Measurements from ENCODE around the gene PALM3.

GRCh38 chr19:14072535-14073260, 10.8 kb upstream of the PALM3 start, which contains the start of gene MISP3:
- TF ChIP-seq, protein P1, sequence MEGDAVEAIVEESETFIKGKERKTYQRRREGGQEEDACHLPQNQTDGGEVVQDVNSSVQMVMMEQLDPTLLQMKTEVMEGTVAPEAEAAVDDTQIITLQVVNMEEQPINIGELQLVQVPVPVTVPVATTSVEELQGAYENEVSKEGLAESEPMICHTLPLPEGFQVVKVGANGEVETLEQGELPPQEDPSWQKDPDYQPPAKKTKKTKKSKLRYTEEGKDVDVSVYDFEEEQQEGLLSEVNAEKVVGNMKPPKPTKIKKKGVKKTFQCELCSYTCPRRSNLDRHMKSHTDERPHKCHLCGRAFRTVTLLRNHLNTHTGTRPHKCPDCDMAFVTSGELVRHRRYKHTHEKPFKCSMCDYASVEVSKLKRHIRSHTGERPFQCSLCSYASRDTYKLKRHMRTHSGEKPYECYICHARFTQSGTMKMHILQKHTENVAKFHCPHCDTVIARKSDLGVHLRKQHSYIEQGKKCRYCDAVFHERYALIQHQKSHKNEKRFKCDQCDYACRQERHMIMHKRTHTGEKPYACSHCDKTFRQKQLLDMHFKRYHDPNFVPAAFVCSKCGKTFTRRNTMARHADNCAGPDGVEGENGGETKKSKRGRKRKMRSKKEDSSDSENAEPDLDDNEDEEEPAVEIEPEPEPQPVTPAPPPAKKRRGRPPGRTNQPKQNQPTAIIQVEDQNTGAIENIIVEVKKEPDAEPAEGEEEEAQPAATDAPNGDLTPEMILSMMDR (IDR thresholded peaks at IDR 0.05 in 2 of 3, conservative IDR thresholded peaks at IDR 0.05 in 1 of 3; ENCODE audit: borderline replicate concordance in 1 of 3, insufficient read depth in 1 of 3, low read depth in 2 of 3, low read length in 2 of 3), result no peak
- no peak for TF ChIP-seq YY1 (IDR thresholded peaks at IDR 0.05; ENCODE audit: extremely low read depth, insufficient replicate concordance, low read depth, low read length)
- TF ChIP-seq EZH2 (IDR thresholded peaks at IDR 0.05), result no peak
- no peak for TF ChIP-seq POLR2A (IDR thresholded peaks at IDR 0.05; ENCODE audit: borderline replicate concordance, extremely low read depth, insufficient read depth, insufficient read length)

Measured in HCT116 (cell line).